KMS-11 (cell line): Measurements from ENCODE around the gene RANBP10.

Experiments
- H2AFZ ChIP-seq: fragments of 200-600 bp; sonication (generic); 2 replicates; pipeline ENCODE4 v1.6.1; 2016; ENCODE audit warnings: antibody characterized with exemption, mixed run types, low read depth
- H3K27ac ChIP-seq: fragments of 200-600 bp; sonication (generic); 2 replicates; pipeline ENCODE4 v1.6.1; 2016; ENCODE audit warnings: mild to moderate bottlenecking, mixed run types
- H3K27me3 ChIP-seq: fragments of 200-600 bp; sonication (generic); 2 replicates; pipeline ENCODE4 v1.6.1; 2017; ENCODE audit warnings: mild to moderate bottlenecking, low read depth, mixed run types, moderate library complexity; ENCODE audit not compliant: insufficient read depth
- H3K36me3 ChIP-seq: fragments of 200-600 bp; sonication (generic); 2 replicates; pipeline ENCODE4 v1.6.1; 2017; ENCODE audit warnings: mild to moderate bottlenecking, mixed run types; ENCODE audit not compliant: insufficient read depth
- H3K4me1 ChIP-seq: fragments of 200-600 bp; sonication (generic); 2 replicates; pipeline ENCODE4 v1.6.1; 2016; ENCODE audit warnings: mild to moderate bottlenecking, low read depth, mixed run types; ENCODE audit not compliant: poor library complexity, severe bottlenecking
- H3K4me2 ChIP-seq: fragments of 200-600 bp; sonication (generic); 2 replicates; pipeline ENCODE4 v1.7.0; 2016; ENCODE audit warnings: mild to moderate bottlenecking, mixed run types
- H3K4me3 ChIP-seq: fragments of 200-600 bp; sonication (generic); IDR thresholded peaks from 2 replicates; pipeline ENCODE4 v1.6.1; 2017; ENCODE audit warnings: low read depth, low read length, mixed read lengths; ENCODE audit not compliant: insufficient read depth
- H3K79me2 ChIP-seq: fragments of 200-600 bp; sonication (generic); 2 replicates; pipeline ENCODE4 v1.6.1; 2016; ENCODE audit warnings: low read depth, mixed run types; ENCODE audit not compliant: insufficient read depth
- H3K9ac ChIP-seq: fragments of 200-600 bp; sonication (generic); 2 replicates; pipeline ENCODE4 v1.6.1; 2016; ENCODE audit warnings: mild to moderate bottlenecking, mixed run types
- H4K20me1 ChIP-seq: fragments of 200-600 bp; sonication (generic); 2 replicates; pipeline ENCODE4 v1.6.1; 2016; ENCODE audit warnings: mild to moderate bottlenecking, mixed run types; ENCODE audit not compliant: insufficient read depth
- TF ChIP-seq, protein P1 (sequence below): fragments of 200-600 bp; sonication (generic); conservative IDR thresholded peaks from 2 replicates; pipeline ENCODE4 v1.6.1; 2017; ENCODE audit warnings: low read depth, mild to moderate bottlenecking, antibody characterized with exemption, low read length, moderate library complexity, mixed read lengths

Gene RANBP10

DNA sequence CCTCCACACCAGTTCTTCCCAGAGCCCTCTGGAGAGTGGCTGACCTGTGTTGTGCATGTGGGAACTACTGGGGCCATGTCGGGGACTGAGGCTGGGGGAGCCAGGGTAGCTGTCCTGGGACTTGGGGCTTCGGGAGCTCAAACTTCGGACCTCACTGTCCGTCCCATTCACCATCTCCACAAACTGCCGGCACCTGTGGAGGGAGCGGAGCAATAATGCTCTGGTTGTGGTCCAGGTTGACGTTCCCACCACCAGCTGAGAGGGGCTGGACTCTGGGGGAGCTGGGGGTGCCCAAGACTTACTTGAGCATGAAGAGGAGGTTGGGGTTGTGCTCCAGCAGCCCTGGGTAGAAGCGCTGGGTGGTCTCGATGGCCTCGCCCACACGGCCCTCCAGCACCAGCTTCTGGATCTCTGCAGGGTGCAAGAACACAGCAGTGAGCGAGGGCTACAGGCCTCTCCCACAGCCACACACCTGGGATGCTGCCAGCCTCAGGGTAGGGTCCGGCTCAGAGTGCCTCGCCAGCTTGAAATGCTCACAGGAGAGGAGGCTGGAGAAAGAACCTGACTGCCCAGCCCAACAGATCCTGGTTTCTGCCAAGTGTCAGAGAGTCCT lies 76.6 kb downstream of the RANBP10 start:
- Histone ChIP-seq H3K9ac (no peak overlapping the region), H3K36me3 (no peaks in the 10 kb centered on the region), H3K27me3 (no peaks in the 10 kb centered on the region)

DNA sequence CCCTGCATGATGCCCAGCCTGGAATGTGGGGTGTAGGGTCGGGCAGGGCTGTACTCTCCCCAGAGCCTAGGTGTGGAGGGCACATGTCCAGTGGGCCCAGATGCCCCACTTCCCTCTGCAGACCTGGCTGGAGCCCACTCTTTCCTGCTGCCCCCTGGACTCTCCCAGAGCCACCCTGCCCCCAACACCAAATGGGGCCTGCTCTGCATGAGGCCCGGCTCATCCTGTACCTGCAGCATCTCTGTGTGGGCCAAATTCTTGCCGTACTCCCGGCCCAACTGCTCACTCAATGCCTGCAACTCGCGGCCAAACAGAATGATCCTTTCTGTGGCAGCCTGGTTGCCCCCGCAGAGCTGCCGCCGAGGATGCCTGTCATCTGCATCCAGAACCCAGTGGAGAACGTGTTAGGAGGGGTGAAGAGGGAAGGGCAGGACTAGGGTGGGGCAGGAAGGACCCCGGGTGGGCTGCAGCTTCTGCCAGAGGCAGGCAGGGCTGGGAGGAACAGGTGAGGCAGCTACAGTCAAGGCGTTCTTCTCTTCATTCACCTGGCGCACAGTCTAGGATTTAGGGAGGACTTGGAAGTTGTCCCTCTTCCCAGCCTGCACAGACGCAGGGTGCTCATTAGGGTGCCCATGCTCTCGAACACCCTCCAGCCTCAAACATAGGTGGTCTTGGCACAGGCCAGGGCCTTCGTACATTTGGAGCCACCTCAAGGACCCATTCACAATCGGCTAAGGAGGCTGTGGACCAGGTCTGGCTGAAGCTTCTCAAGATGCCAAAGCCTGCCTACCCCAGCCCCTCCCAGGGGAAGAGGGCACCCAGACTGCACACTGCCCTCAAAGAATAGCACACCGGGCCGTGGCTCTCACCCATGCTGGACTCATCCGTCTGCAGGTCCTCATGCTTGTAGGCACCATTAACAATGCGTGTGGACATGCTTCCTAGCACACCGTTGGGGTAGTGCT lies 78.6 kb downstream of the RANBP10 start:
- H4K20me1 ChIP-seq: no peaks in the 10 kb centered on the region
- H3K36me3 ChIP-seq: no peaks in the 10 kb centered on the region
- no peaks in the 10 kb centered on the region for H3K79me2 ChIP-seq
- H3K4me2 ChIP-seq: no peak overlapping the region
- no peak overlapping the region for H3K9ac ChIP-seq
- TF ChIP-seq, protein P1, sequence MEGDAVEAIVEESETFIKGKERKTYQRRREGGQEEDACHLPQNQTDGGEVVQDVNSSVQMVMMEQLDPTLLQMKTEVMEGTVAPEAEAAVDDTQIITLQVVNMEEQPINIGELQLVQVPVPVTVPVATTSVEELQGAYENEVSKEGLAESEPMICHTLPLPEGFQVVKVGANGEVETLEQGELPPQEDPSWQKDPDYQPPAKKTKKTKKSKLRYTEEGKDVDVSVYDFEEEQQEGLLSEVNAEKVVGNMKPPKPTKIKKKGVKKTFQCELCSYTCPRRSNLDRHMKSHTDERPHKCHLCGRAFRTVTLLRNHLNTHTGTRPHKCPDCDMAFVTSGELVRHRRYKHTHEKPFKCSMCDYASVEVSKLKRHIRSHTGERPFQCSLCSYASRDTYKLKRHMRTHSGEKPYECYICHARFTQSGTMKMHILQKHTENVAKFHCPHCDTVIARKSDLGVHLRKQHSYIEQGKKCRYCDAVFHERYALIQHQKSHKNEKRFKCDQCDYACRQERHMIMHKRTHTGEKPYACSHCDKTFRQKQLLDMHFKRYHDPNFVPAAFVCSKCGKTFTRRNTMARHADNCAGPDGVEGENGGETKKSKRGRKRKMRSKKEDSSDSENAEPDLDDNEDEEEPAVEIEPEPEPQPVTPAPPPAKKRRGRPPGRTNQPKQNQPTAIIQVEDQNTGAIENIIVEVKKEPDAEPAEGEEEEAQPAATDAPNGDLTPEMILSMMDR: no peak
- H2AFZ ChIP-seq: no peak overlapping the region
- no peaks in the 10 kb centered on the region for H3K27me3 ChIP-seq
- H3K4me1 ChIP-seq: no peaks in the 10 kb centered on the region
- H3K4me3 ChIP-seq: no peak overlapping the region
- no peak overlapping the region for H3K27ac ChIP-seq

More for the DNA sequence above, 76.6 kb downstream of the RANBP10 start:
- Histone ChIP-seq H3K4me1 (no peaks in the 10 kb centered on the region), H3K79me2 (no peaks in the 10 kb centered on the region), H2AFZ (no peak overlapping the region), H4K20me1 (no peaks in the 10 kb centered on the region), H3K27ac (no peak overlapping the region), H3K4me2 (no peak overlapping the region), H3K4me3 (no peak overlapping the region)
- TF ChIP-seq, protein P1: no peak

DNA sequence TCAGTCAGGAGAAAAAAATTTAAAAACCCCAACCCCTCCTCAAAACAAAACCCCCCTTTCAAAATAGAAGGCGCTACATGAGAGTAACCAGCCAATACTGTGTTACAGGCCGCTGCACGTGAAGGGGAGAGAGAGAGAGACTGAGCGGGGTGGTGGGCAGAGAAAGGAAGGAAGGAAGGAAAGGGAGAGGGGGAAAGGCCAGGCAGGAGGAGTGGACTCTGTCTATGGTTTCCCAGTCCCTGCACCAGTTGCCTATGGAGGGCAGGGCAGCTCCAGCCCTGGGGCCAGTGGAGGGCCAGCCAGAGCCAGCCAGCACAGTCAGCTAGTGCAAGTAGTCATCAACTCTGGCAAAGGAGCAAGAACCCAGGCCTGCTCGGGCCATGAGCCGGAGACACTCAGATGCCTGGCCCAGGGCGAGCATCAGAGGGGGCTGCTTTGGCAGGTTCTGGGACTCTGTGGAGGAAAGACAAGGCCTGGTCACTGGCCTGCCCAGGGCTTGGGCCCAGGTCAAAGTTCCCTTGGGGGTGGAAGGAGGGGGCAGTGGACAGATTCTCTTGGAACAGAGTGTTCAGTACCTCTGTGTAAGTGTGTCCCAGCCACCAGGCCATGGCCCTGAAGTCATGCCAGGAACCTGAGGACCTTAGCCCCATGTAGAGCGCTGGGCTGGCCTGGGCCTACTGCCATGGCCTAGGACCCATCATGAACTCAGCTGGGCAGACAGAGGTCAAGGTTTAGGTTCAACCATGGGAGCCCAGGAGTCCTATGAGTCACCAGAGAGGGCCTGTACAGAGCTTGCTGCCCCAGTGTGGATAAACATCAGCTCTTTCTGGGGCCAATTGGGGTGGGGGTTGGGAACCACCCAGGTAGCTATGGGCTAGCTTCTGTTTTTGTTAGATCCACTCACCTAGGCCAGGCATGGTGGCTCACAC lies 80.0 kb downstream of the RANBP10 start:
- Histone ChIP-seq H2AFZ (no peak overlapping the region), H3K79me2 (no peaks in the 10 kb centered on the region), H3K4me2 (no peak overlapping the region), H3K36me3 (no peaks in the 10 kb centered on the region), H3K9ac (no peak overlapping the region), H3K27ac (no peak overlapping the region), H3K27me3 (no peaks in the 10 kb centered on the region), H4K20me1 (no peaks in the 10 kb centered on the region), H3K4me1 (no peaks in the 10 kb centered on the region), H3K4me3 (no peak overlapping the region)
- TF ChIP-seq, protein P1: no peak

DNA sequence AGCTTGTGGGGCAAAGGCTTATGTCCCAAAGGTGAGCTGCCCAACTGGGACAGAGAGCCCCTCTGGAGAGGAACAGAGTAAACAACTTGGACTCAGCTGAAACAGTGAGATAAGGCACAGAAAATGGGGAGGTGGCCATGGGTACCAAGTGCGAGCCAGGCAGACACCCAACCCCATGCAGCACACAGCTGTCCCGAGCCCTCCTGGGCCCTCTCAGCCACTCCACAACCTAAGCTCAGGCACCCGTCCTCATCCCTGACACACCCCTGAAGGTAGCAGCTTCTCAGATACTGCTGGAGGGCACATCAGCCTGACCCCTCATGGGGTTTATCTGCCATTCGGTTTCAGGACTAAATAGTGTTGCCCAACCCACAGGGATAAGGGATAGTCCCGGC lies 82.5 kb downstream of the RANBP10 start:
- Histone ChIP-seq H3K27ac (no peak overlapping the region), H3K36me3 (no peaks in the 10 kb centered on the region), H2AFZ (no peak overlapping the region), H4K20me1 (no peaks in the 10 kb centered on the region), H3K79me2 (no peaks in the 10 kb centered on the region), H3K9ac (no peak overlapping the region), H3K4me1 (peaks cover 4% of the 10 kb centered on the region), H3K4me3 (no peak overlapping the region), H3K4me2 (no peak overlapping the region), H3K27me3 (no peaks in the 10 kb centered on the region)
- TF ChIP-seq, protein P1: no peak
